ENCODE data around the gene FAM219B. TPM values are rescaled to one million over a fixed set of nuclear protein-coding genes. Genes with fewer than 3 reads are reported as not detected.

The FAM219B gene
- total and polyA plus RNA-seq, 8 donors: 12.3 to 85.3 (median 40.3) TPM

GRCh38 chr15:74856537-74856936, 50.1 kb downstream of the FAM219B start:
- no peak for DNase-seq
- 98 to 100% (median 100%) methylated on average over 1 of the region's 1 CpG for WGBS, 5 donors
- Histone ChIP-seq H3K27me3 (no peaks in the 10 kb centered on the region), H3K4me1 (peaks cover 35 to 43% (median 38%) of the 10 kb centered on the region in 4 donors), H3K36me3 (peaks cover 27 to 43% (median 33%) of the 10 kb centered on the region in 4 donors), H3K27ac (peak overlapping the region in 1 of 5 donors; percentile 34), H3K9me3 (no peaks in the 10 kb centered on the region), H3K4me3 (no peak overlapping the region)
- intact Hi-C loops (cut with DNase I; ENCODE audit: low total_unique reads): no loop called here
- no peak for TF ChIP-seq EP300 (IDR thresholded peaks at IDR 0.05)
- no peak for TF ChIP-seq CTCF (IDR thresholded peaks at IDR 0.05)
- no peak for TF ChIP-seq POLR2AphosphoS5 (IDR thresholded peaks at IDR 0.05)
- TF ChIP-seq POLR2A (IDR thresholded peaks at IDR 0.05): no peak

GRCh38 chr15:74855857-74856256, 50.8 kb downstream of the FAM219B start:
- no peak overlapping the region for H3K27ac ChIP-seq
- intact Hi-C loops (cut with DNase I; ENCODE audit: low total_unique reads): no loop called here
- no peak for DNase-seq
- no peaks in the 10 kb centered on the region for H3K9me3 ChIP-seq
- H3K36me3 ChIP-seq: peaks cover 34 to 50% (median 38%) of the 10 kb centered on the region in 4 donors
- no peak overlapping the region for H3K4me3 ChIP-seq
- WGBS, 5 donors: 76 to 100% (median 94%) methylated on average over 2 of the region's 2 CpGs
- TF ChIP-seq EP300 (IDR thresholded peaks at IDR 0.05) (no peak), POLR2AphosphoS5 (IDR thresholded peaks at IDR 0.05) (no peak), CTCF (IDR thresholded peaks at IDR 0.05) (no peak), POLR2A (IDR thresholded peaks at IDR 0.05) (no peak)
- no peaks in the 10 kb centered on the region for H3K27me3 ChIP-seq
- H3K4me1 ChIP-seq: peaks cover 35 to 43% (median 38%) of the 10 kb centered on the region in 4 donors

- Histone ChIP-seq H3K27ac (no peak overlapping the region), H3K4me3 (no peak overlapping the region), H3K36me3 (peaks cover 46 to 63% (median 51%) of the 10 kb centered on the region in 4 donors), H3K4me1 (peaks cover 28 to 34% (median 30%) of the 10 kb centered on the region in 4 donors), H3K9me3 (no peaks in the 10 kb centered on the region), H3K27me3 (no peaks in the 10 kb centered on the region)
- intact Hi-C loops (cut with DNase I; ENCODE audit: low total_unique reads): no loop called here
- WGBS, 5 donors: 94 to 96% (median 95%) methylated on average over 11 to 13 of the region's 13 CpGs
- DNase-seq: no peak
- no peak for TF ChIP-seq POLR2AphosphoS5 (IDR thresholded peaks at IDR 0.05)
- no peak for TF ChIP-seq EP300 (IDR thresholded peaks at IDR 0.05)
- TF ChIP-seq POLR2A (IDR thresholded peaks at IDR 0.05): no peak
- no peak for TF ChIP-seq CTCF (IDR thresholded peaks at IDR 0.05)
Measured at GRCh38 chr15:74854453-74855022, 52.1 kb downstream of the FAM219B start.

GRCh38 chr15:74851960-74852359, 54.7 kb downstream of the FAM219B start:
- no peaks in the 10 kb centered on the region for H3K9me3 ChIP-seq
- peaks cover 3 to 20% (median 12%) of the 10 kb centered on the region in 4 donors for H3K4me1 ChIP-seq
- intact Hi-C loops (cut with DNase I; ENCODE audit: low total_unique reads): no loop called here
- TF ChIP-seq POLR2A (IDR thresholded peaks at IDR 0.05): no peak
- no peak for TF ChIP-seq CTCF (IDR thresholded peaks at IDR 0.05)
- TF ChIP-seq EP300 (IDR thresholded peaks at IDR 0.05): no peak
- no peak for TF ChIP-seq POLR2AphosphoS5 (IDR thresholded peaks at IDR 0.05)
- DNase-seq: no peak
- H3K27ac ChIP-seq: no peak overlapping the region
- peaks cover 63 to 80% (median 77%) of the 10 kb centered on the region in 4 donors for H3K36me3 ChIP-seq
- no peaks in the 10 kb centered on the region for H3K27me3 ChIP-seq
- no peak overlapping the region for H3K4me3 ChIP-seq
- 83 to 92% (median 90%) methylated on average over 7 of the region's 7 CpGs for WGBS, 5 donors

Data from stomach (tissue), 9 donors.